H1 (cell line): ENCODE measurements around the gene PET100. TPM values are rescaled to one million over a fixed set of nuclear protein-coding genes. Genes with fewer than 3 reads are reported as not detected.

ENCODE experiments used
- ATF2 ChIP-seq: IDR thresholded peaks from 2 replicates; pipeline ENCODE4 v1.6.1; 2012; ENCODE audit warnings: low read length, inconsistent platforms
- polyA plus RNA-seq, 7 experiments: library from polyadenylated mRNA; depleted of rRNA in 3 of 7; stranded (reverse) in 5 of 7; unstranded in 2 of 7; fragments of >200 nt in 5 of 7; fragments of 200-250 nt in 2 of 7; gene quantifications; 1 replicate in 5 of 7; 2 replicates in 1 of 7; 4 replicates in 1 of 7; pipeline versions ENCODE4 v1.2.1 to v1.2.3, GENCODE V29; 2011 to 2013; ENCODE audit warnings: missing spikeins in 2 of 7, mixed read lengths in 2 of 7
- total RNA-seq: library from RNA; stranded (reverse); fragmentation: NEBNext Ultra II Directional; extraction: Animal tissue kit (Norgen Biotek cat#: 25700); gene quantifications from 2 replicates; pipeline ENCODE4 v1.2.1, GENCODE V29; 2021

Gene PET100
- total and polyA plus RNA-seq, 2 of the 8 experiments (the other 6 are each of a cell fraction or from before 2014, with no cell fraction given), result 80.8 to 105 TPM

GRCh38 chr19:7661744-7662538 is 32.3 kb downstream of the PET100 start (continued):
- TF ChIP-seq ATF2, result no peak
